Duodenal mucosa (tissue), 2 donors: ENCODE measurements around the gene TMEM168.
"Not testable (repeated sequence)": the region's sequence is repeated elsewhere in the genome, so short reads cannot be mapped to it uniquely, and the experiment has no call there.

Source experiments
- H3K27ac ChIP-seq: one replicate; pipeline ENCODE4 v1.7.0; 2013; ENCODE audit warnings: low read depth, low read length
- H3K27me3 ChIP-seq, 2 donors: one replicate each; pipeline ENCODE4 v1.7.0; 2013; ENCODE audit warnings: low read length in 2 of 2, control low read depth in 1 of 2; ENCODE audit not compliant: insufficient read depth in 2 of 2, control insufficient read depth in 1 of 2
- H3K36me3 ChIP-seq, 2 donors: one replicate each; pipeline ENCODE4 v1.7.0; 2013; ENCODE audit warnings: low read length in 2 of 2, control low read depth in 1 of 2; ENCODE audit not compliant: insufficient read depth in 2 of 2, control insufficient read depth in 1 of 2
- H3K4me1 ChIP-seq, 2 donors: one replicate each; pipeline ENCODE4 v1.7.0; 2013; ENCODE audit warnings: low read length in 2 of 2, control low read depth in 1 of 2; ENCODE audit not compliant: insufficient read depth in 2 of 2, control insufficient read depth in 1 of 2
- H3K4me3 ChIP-seq, 2 donors: one replicate each; pipeline ENCODE4 v1.7.0; 2013; ENCODE audit warnings: low read length in 2 of 2, low read depth in 1 of 2
- H3K9ac ChIP-seq, 2 donors: one replicate each; pipeline ENCODE4 v1.7.0; 2013; ENCODE audit warnings: low read length in 2 of 2, low read depth in 1 of 2
- H3K9me3 ChIP-seq, 2 donors: one replicate each; pipeline ENCODE4 v1.7.0; 2013; ENCODE audit warnings: low read length in 2 of 2, control low read depth in 1 of 2; ENCODE audit not compliant: control insufficient read depth in 1 of 2

TMEM168 gene

GRCh38 chr7:112799448-112800120, 9.4 kb upstream of the TMEM168 start:
- Histone ChIP-seq H3K4me3 (no peak overlapping the region), H3K9me3 (no peaks in the 10 kb centered on the region), H3K4me1 (no peaks in the 10 kb centered on the region), H3K9ac (no peak overlapping the region), H3K27me3 (no peaks in the 10 kb centered on the region), H3K27ac (no peak overlapping the region), H3K36me3 (no peaks in the 10 kb centered on the region)

DNA sequence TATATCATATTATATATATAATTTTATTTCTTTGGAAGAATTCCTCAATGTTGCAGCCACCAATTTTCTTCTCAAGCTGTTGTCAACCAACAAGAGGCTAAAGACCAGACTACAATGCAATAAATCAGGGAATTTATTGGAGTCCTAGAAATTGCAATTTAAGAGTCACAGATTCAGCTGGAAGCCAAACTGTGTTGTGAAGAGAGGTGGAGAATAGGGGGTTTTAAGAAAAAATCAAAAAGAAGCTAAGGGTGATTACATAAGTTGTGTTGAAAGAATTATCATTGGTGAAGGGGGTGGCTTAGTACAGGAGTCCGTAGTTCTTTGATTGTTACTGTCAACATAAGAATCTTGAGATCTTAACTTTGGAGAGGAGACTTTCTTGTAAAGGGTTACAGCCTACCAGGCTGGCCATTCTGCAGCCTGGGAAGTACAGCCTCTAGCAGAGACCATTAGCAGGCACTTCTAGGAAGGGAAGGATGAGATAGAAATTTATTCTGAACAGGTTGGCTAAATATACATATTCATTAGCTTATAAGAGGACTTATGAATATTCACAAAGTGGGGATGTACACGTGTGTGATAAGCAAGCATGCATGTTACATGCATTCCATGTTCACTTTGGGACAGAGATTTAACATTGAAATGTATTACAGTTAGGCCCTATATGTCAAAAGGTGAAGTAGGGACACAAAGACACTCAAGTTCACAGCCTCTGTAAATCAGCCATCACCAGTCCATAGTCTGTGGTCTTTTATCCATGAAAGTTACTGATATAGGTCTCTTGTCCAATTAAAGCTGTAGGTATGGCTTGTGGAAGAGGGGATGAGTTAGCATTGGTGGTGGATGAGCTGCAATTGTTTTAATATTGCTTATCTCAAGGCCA, 8.3 kb upstream of the TMEM168 start:
- H3K9ac ChIP-seq: no peak overlapping the region
- H3K27me3 ChIP-seq: no peaks in the 10 kb centered on the region
- no peaks in the 10 kb centered on the region for H3K36me3 ChIP-seq
- no peak overlapping the region for H3K4me3 ChIP-seq
- no peak overlapping the region for H3K27ac ChIP-seq
- H3K4me1 ChIP-seq: no peaks in the 10 kb centered on the region
- H3K9me3 ChIP-seq: no peaks in the 10 kb centered on the region

GRCh38 chr7:112796552-112796951, 6.4 kb upstream of the TMEM168 start:
- not testable (repeated sequence) for H3K9ac ChIP-seq, H3K9me3 ChIP-seq, H3K4me1 ChIP-seq, H3K36me3 ChIP-seq, H3K27me3 ChIP-seq, H3K27ac ChIP-seq, H3K4me3 ChIP-seq

- Histone ChIP-seq H3K36me3 (no peaks in the 10 kb centered on the region), H3K9ac (no peak overlapping the region), H3K9me3 (no peaks in the 10 kb centered on the region), H3K27ac (no peak overlapping the region), H3K4me3 (no peak overlapping the region), H3K27me3 (no peaks in the 10 kb centered on the region), H3K4me1 (peaks cover 10 to 16% of the 10 kb centered on the region in 2 donors)
Observed at GRCh38 chr7:112792441-112792840, 2.2 kb upstream of the TMEM168 start.

DNA sequence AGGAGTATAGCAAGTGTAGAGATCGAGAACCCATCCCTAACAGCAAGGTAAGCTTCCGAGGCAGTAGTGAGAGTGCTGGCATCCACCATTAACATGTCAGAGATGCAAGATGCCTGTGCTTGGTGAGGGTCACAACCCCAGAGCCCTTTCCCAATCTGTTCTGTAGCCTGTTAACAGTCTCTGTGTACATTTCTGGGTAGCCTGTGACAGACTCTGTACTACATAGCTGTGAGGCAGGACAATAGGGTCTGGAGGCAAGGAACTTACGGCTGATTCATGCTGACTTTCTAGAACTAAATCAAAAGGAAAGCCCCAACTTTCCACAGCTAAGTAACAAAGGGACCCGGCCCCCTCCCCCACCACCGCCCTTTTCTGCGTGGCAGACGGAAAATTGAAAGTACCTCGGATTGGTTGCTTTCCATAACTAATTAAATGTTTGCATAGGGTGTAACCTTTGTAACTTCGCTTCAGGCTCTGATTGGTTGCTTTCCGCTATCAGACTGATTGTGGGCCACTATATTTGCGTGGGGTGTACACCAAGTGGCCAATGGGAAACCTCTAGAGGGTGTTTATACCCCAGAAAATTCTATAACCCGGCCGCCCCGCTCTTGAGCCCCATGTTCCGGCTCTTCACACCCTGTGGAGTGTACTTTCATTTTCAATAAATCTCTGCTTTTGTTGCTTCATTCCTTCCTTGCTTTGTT, 1.4 kb upstream of the TMEM168 start:
- Histone ChIP-seq H3K27ac (no peak overlapping the region), H3K9ac (no peak overlapping the region), H3K9me3 (no peaks in the 10 kb centered on the region), H3K4me1 (peaks cover 10 to 16% of the 10 kb centered on the region in 2 donors), H3K36me3 (peaks cover 0 to 1% of the 10 kb centered on the region in 2 donors), H3K27me3 (no peaks in the 10 kb centered on the region), H3K4me3 (no peak overlapping the region)

DNA sequence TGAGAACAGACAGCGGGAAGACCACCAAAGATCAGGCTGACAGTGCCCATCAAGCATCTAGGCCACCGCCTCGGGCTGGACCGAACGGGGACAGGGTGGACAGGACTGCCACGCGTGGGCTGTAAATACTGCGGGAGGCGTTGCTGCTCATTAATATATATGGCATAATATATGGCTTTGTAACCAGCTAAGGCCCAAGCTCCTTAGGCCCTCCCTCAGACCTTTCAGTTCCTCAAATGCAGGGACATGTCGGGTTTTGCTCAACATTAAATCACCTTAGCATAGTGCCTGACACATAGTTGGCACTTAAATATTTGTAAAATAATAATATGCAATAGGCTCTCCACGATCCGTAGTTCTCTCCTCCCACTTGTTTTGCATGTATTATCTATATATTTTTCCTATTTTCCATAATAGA, 402 bp upstream of the TMEM168 start:
- H3K36me3 ChIP-seq: peaks cover 0 to 3% of the 10 kb centered on the region in 2 donors
- no peaks in the 10 kb centered on the region for H3K27me3 ChIP-seq
- H3K4me3 ChIP-seq: peak overlapping the region; percentile 81 to 99
- no peaks in the 10 kb centered on the region for H3K9me3 ChIP-seq
- H3K27ac ChIP-seq: no peak overlapping the region
- H3K9ac ChIP-seq: peak overlapping the region; percentile 91 to 98
- H3K4me1 ChIP-seq: peaks cover 10 to 16% of the 10 kb centered on the region in 2 donors

DNA sequence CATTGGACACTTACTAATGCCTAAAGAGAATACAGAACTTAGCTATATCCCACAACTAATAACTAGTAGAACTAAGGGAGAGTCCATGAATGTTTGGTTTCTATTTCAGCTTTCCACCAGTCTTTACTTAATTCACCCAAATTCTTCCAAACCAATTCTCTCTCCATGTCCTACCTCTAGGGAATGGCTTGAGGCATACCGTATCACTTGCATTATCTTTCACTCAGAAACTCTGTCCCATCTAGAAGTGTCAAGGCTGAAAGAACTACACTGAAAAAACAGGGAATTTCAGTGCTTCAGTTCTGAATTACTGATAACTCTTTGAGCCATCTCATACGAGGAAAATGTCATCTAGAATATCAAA, 758 bp downstream of the TMEM168 start:
- Histone ChIP-seq H3K27ac (peak overlapping the region; percentile 89), H3K9me3 (no peaks in the 10 kb centered on the region), H3K4me1 (peaks cover 10 to 16% of the 10 kb centered on the region in 2 donors), H3K36me3 (peaks cover 0 to 3% of the 10 kb centered on the region in 2 donors), H3K9ac (peak overlapping the region; percentile 91 to 98), H3K4me3 (peak overlapping the region; percentile 81 to 99), H3K27me3 (no peaks in the 10 kb centered on the region)

GRCh38 chr7:112788778-112789343, 1.3 kb downstream of the TMEM168 start:
- H3K9ac ChIP-seq: peak overlapping the region; percentile 91 to 98
- peaks cover 4 to 6% of the 10 kb centered on the region in 2 donors for H3K36me3 ChIP-seq
- H3K27me3 ChIP-seq: no peaks in the 10 kb centered on the region
- H3K4me1 ChIP-seq: peaks cover 10 to 16% of the 10 kb centered on the region in 2 donors
- H3K9me3 ChIP-seq: no peaks in the 10 kb centered on the region
- H3K27ac ChIP-seq: no peak overlapping the region
- peak overlapping the region; percentile 81 to 99 for H3K4me3 ChIP-seq

- Histone ChIP-seq H3K4me1 (peaks cover 10 to 11% of the 10 kb centered on the region in 2 donors), H3K27me3 (no peaks in the 10 kb centered on the region)
Observed at GRCh38 chr7:112784603-112785002, 5.6 kb downstream of the TMEM168 start.

More at GRCh38 chr7:112784603-112785002, 5.6 kb downstream of the TMEM168 start:
- peaks cover 8 to 24% of the 10 kb centered on the region in 2 donors for H3K36me3 ChIP-seq
- H3K27ac ChIP-seq: no peak overlapping the region
- no peak overlapping the region for H3K9ac ChIP-seq
- no peak overlapping the region for H3K4me3 ChIP-seq
- H3K9me3 ChIP-seq: no peaks in the 10 kb centered on the region
